Fibroblast of lung (primary cell): ENCODE data around the gene CCDC27. TPM values are rescaled to one million over a fixed set of nuclear protein-coding genes. Genes with fewer than 3 reads are reported as not detected.

Experiments used
- DNase-seq, 2 donors: peaks; one replicate each; pipeline versions ENCODE4 v3.0.0 to v3.0.0-alpha.2; 2010; ENCODE audit warnings: low read depth in 2 of 2
- H2AFZ ChIP-seq: 2 replicates; pipeline ENCODE4 v1.5.1; 2012; ENCODE audit warnings: low read length, control low read depth, inconsistent platforms
- H3K27ac ChIP-seq: 2 replicates; pipeline ENCODE4 v1.5.1; 2011; ENCODE audit warnings: low read length, control low read depth; ENCODE audit not compliant: insufficient read depth
- H3K27me3 ChIP-seq: 2 replicates; pipeline ENCODE4 v1.5.1; 2011; ENCODE audit warnings: mild to moderate bottlenecking, low read length; ENCODE audit not compliant: control insufficient read depth, insufficient read depth
- H3K36me3 ChIP-seq: 2 replicates; pipeline ENCODE4 v1.5.1; 2011; ENCODE audit warnings: low read length; ENCODE audit not compliant: control insufficient read depth, insufficient read depth
- H3K4me1 ChIP-seq: 2 replicates; pipeline ENCODE4 v1.5.1; 2011; ENCODE audit warnings: low read length; ENCODE audit not compliant: control insufficient read depth, insufficient read depth; ENCODE audit errors: extremely low read depth
- H3K4me2 ChIP-seq: 2 replicates; pipeline ENCODE4 v1.5.1; 2011; ENCODE audit warnings: low read length, control low read depth; ENCODE audit not compliant: insufficient read depth; ENCODE audit errors: extremely low read depth
- H3K4me3 ChIP-seq, 4 experiments: fragments of 200-600 bp in 1 of 4; sonication (generic) in 1 of 4; replicated peaks in 1 of 4; 2 replicates each; pipeline ENCODE4 v1.5.1; 2011 to 2016; ENCODE audit warnings: low read length in 4 of 4, low read depth in 3 of 4, mild to moderate bottlenecking in 3 of 4, control low read depth in 2 of 4, inconsistent platforms in 1 of 4, mixed read lengths in 1 of 4; ENCODE audit not compliant: insufficient read depth in 1 of 4; ENCODE audit errors: control extremely low read depth in 1 of 4
- H3K79me2 ChIP-seq: 2 replicates; pipeline ENCODE4 v1.5.1; 2012; ENCODE audit warnings: mild to moderate bottlenecking, low read length, inconsistent platforms; ENCODE audit not compliant: control insufficient read depth, insufficient read depth
- H3K9ac ChIP-seq: 2 replicates; pipeline ENCODE4 v1.5.1; 2011; ENCODE audit warnings: mild to moderate bottlenecking, low read length, control low read depth; ENCODE audit not compliant: insufficient read depth
- H3K9me3 ChIP-seq: 2 replicates; pipeline ENCODE4 v1.5.1; 2012; ENCODE audit warnings: low read depth, low read length; ENCODE audit not compliant: control insufficient read depth, insufficient read depth
- H4K20me1 ChIP-seq: 2 replicates; pipeline ENCODE4 v1.5.1; 2011; ENCODE audit warnings: low read length; ENCODE audit not compliant: control insufficient read depth, insufficient read depth; ENCODE audit errors: extremely low read depth
- CTCF ChIP-seq, 2 donors: IDR thresholded peaks in 1 of 2; conservative IDR thresholded peaks in 1 of 2; 1 replicate in 1 of 2; 2 replicates in 1 of 2; pipeline ENCODE4 v1.5.1; 2011 to 2012; ENCODE audit warnings: low read length in 2 of 2, control low read depth in 1 of 2, inconsistent platforms in 1 of 2, low read depth in 1 of 2, mild to moderate bottlenecking in 1 of 2
- EZH2 ChIP-seq: IDR thresholded peaks from 2 replicates; pipeline ENCODE4 v1.5.1; 2012; ENCODE audit warnings: low read length, control low read depth, mild to moderate bottlenecking; ENCODE audit errors: missing control alignments
- polyA plus RNA-seq, 2 donors: library from polyadenylated mRNA; depleted of rRNA in 1 of 2; stranded (reverse) in 1 of 2; unstranded in 1 of 2; fragments of >200 nt; gene quantifications; 2 replicates each; pipeline ENCODE4 v1.2.1, GENCODE V29; 2011 to 2012; ENCODE audit warnings: missing spikeins in 1 of 2
- total RNA-seq: library from RNA; depleted of rRNA; stranded (reverse); fragments of >200 nt; gene quantifications from 2 replicates; pipeline ENCODE4 v1.2.1, GENCODE V29; 2014

CCDC27 gene
- total and polyA plus RNA-seq, 2 donors (not counting 1 experiment from before 2014, with no cell fraction given) = not detected

DNA sequence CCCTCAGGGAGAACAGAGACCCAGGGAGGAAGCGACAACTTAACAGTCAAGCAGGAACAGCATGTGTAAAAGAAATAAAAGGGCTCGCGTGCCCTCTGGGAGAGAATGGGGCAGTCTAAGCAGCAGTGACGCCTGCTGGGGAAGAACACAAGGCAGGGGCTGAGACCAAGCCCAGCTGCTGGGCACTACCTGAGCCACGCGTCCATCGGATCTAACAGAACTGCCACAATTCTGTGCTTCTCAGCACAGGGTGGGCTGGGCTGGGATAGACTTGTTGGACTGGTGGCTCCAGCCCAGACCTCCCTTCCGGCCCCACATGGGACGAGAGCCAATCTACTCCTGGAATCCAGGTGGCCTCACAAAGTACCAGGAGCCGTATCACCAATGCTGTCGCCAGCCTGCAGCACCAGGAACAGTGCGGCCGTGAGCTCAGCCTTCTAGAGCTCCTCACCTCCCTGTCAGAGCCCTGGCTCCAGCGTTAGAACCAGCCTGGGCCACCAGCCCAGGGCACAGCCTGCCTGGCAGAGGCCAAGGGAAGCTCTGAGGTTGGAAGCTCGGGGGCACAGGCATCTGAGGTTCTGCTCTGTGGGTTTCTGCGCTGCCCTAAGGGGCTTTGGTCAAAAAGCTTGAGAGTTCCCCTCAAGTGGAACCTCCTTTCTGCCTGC lies 36.6 kb downstream of the CCDC27 start:
- no peak overlapping the region for H3K9ac ChIP-seq
- H3K27ac ChIP-seq = no peak overlapping the region
- H3K4me1 ChIP-seq = no peaks in the 10 kb centered on the region
- H4K20me1 ChIP-seq = peaks cover 3% of the 10 kb centered on the region
- no peak for DNase-seq
- H3K9me3 ChIP-seq = no peaks in the 10 kb centered on the region
- peaks cover 55% of the 10 kb centered on the region for H3K79me2 ChIP-seq
- no peak overlapping the region for H2AFZ ChIP-seq
- peaks cover 14% of the 10 kb centered on the region for H3K36me3 ChIP-seq
- H3K4me3 ChIP-seq = no peak overlapping the region
- H3K27me3 ChIP-seq = no peaks in the 10 kb centered on the region
- no peak overlapping the region for H3K4me2 ChIP-seq
- TF ChIP-seq CTCF (conservative IDR thresholded peaks at IDR 0.05 in 1 of 2, IDR thresholded peaks at IDR 0.05 in 1 of 2; ENCODE audit: low read depth in 1 of 2, low read length in 2 of 2) = no peak
- TF ChIP-seq EZH2 = no peak

DNA sequence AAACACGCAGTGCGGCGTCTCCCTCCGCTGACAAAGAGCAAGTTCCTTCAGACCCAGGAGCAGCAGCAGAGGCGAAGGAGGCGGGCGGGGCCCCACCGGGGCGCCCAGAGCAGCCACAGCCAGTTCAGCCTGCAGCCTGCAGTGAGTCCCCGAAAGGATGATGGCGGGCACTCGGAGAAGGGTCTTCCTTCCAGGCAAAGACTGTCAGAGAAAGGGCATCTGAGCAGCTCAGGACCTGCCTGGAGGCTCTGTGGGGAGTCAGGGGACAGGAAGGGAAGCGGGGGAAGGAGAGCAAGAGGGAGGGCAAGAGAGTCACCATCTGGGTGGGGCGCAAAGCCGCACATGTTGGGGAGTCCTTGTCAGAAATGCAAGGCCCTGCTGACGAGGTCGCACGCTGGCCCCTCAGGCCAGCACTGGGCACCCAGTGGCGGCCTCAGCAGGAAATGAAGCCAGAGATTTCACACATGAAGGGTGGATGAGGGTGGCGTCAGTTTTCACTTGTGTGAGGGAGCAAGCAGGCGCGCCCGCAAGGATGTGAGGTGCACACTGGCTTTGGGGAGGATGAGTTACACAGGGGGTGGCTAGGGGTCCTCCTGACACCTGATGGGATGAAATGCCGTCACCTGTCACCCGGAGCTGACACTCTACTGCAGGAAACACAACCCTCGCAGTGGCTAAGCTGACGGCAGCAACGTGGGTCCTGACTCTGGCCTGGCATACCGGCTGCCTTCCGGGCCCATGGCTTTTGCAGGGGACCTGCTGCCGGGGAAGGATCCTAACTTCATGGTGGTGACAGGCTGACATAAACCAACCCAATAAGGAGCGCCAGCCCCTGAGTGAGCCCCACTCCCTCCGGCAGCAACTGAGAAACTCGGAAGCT lies 37.4 kb downstream of the CCDC27 start:
- Histone ChIP-seq H2AFZ (no peak overlapping the region), H4K20me1 (peaks cover 3% of the 10 kb centered on the region), H3K36me3 (peaks cover 14% of the 10 kb centered on the region), H3K79me2 (peaks cover 62% of the 10 kb centered on the region), H3K27me3 (no peaks in the 10 kb centered on the region), H3K27ac (no peak overlapping the region), H3K4me2 (no peak overlapping the region), H3K9me3 (no peaks in the 10 kb centered on the region), H3K4me3 (no peak overlapping the region), H3K4me1 (peaks cover 2% of the 10 kb centered on the region), H3K9ac (no peak overlapping the region)
- no peak for DNase-seq
- TF ChIP-seq CTCF (conservative IDR thresholded peaks at IDR 0.05 in 1 of 2, IDR thresholded peaks at IDR 0.05 in 1 of 2; ENCODE audit: low read depth in 1 of 2, low read length in 2 of 2) (no peak), EZH2 (no peak)

- Histone ChIP-seq H3K9me3 (no peaks in the 10 kb centered on the region), H3K4me1 (peaks cover 5% of the 10 kb centered on the region), H3K4me3 (no peak overlapping the region), H3K9ac (no peak overlapping the region), H3K79me2 (peaks cover 71% of the 10 kb centered on the region), H4K20me1 (peaks cover 3% of the 10 kb centered on the region), H3K27ac (no peak overlapping the region), H2AFZ (no peak overlapping the region), H3K36me3 (peaks cover 10% of the 10 kb centered on the region), H3K4me2 (no peak overlapping the region), H3K27me3 (no peaks in the 10 kb centered on the region)
- TF ChIP-seq EZH2 (no peak), CTCF (conservative IDR thresholded peaks at IDR 0.05 in 1 of 2, IDR thresholded peaks at IDR 0.05 in 1 of 2; ENCODE audit: low read depth in 1 of 2, low read length in 2 of 2) (no peak)
- no peak for DNase-seq
These were observed 38.3 kb downstream of the CCDC27 start for GRCh38 chr1:3790500-3790923.
